ENCODE results near the gene CCT6B.

DNA sequence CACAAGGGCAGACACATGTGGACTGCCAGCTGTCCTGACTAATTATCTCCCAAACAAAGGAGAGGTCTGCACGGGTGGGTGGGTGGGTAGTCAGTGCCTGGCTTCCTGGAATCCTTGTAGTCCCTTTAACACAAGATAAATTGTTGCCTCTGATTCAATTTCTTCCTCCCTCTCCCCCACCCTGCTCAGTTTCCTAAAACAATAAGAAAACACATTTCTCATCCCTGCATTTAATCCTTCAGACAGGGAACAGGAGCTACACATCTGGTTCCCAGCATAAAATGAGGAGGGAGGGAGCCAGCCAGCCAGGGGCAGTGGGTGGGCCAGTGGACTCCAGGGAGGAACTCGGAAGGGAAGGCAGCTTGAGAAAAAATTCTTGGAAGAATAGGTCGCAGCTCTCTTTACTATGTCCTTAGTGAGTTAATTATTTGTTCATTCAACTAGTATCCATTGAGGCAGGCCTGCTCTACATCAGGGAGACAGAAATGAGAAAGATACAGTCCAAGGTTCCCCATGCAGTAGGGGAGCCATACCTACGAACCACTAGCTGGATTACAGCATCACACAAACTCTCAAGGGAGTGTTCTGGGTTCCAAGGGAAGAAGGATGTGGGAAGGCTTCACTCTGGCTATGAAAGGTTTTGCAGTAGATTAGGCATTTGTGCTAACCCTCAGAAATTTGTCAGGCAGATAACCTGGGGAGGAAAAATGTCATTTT, 58.3 kb downstream of the CCT6B start:
- TF ChIP-seq POLR2A (IDR thresholded peaks at IDR 0.05; ENCODE audit: low read length) = no peak
- TF ChIP-seq CHD2 (IDR thresholded peaks at IDR 0.05; ENCODE audit: low read length, partially characterized antibody) = no peak
- TF ChIP-seq, protein P1, sequence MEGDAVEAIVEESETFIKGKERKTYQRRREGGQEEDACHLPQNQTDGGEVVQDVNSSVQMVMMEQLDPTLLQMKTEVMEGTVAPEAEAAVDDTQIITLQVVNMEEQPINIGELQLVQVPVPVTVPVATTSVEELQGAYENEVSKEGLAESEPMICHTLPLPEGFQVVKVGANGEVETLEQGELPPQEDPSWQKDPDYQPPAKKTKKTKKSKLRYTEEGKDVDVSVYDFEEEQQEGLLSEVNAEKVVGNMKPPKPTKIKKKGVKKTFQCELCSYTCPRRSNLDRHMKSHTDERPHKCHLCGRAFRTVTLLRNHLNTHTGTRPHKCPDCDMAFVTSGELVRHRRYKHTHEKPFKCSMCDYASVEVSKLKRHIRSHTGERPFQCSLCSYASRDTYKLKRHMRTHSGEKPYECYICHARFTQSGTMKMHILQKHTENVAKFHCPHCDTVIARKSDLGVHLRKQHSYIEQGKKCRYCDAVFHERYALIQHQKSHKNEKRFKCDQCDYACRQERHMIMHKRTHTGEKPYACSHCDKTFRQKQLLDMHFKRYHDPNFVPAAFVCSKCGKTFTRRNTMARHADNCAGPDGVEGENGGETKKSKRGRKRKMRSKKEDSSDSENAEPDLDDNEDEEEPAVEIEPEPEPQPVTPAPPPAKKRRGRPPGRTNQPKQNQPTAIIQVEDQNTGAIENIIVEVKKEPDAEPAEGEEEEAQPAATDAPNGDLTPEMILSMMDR (IDR thresholded peaks at IDR 0.05) = no peak
- TF ChIP-seq, protein P2, sequence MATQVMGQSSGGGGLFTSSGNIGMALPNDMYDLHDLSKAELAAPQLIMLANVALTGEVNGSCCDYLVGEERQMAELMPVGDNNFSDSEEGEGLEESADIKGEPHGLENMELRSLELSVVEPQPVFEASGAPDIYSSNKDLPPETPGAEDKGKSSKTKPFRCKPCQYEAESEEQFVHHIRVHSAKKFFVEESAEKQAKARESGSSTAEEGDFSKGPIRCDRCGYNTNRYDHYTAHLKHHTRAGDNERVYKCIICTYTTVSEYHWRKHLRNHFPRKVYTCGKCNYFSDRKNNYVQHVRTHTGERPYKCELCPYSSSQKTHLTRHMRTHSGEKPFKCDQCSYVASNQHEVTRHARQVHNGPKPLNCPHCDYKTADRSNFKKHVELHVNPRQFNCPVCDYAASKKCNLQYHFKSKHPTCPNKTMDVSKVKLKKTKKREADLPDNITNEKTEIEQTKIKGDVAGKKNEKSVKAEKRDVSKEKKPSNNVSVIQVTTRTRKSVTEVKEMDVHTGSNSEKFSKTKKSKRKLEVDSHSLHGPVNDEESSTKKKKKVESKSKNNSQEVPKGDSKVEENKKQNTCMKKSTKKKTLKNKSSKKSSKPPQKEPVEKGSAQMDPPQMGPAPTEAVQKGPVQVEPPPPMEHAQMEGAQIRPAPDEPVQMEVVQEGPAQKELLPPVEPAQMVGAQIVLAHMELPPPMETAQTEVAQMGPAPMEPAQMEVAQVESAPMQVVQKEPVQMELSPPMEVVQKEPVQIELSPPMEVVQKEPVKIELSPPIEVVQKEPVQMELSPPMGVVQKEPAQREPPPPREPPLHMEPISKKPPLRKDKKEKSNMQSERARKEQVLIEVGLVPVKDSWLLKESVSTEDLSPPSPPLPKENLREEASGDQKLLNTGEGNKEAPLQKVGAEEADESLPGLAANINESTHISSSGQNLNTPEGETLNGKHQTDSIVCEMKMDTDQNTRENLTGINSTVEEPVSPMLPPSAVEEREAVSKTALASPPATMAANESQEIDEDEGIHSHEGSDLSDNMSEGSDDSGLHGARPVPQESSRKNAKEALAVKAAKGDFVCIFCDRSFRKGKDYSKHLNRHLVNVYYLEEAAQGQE (IDR thresholded peaks at IDR 0.05) = no peak
- TF ChIP-seq, protein P3, sequence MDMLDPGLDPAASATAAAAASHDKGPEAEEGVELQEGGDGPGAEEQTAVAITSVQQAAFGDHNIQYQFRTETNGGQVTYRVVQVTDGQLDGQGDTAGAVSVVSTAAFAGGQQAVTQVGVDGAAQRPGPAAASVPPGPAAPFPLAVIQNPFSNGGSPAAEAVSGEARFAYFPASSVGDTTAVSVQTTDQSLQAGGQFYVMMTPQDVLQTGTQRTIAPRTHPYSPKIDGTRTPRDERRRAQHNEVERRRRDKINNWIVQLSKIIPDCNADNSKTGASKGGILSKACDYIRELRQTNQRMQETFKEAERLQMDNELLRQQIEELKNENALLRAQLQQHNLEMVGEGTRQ (IDR thresholded peaks at IDR 0.05) = no peak
- TF ChIP-seq RCOR1 (IDR thresholded peaks at IDR 0.05; ENCODE audit: low read depth, low read length) = no peak
- TF ChIP-seq, protein P4, sequence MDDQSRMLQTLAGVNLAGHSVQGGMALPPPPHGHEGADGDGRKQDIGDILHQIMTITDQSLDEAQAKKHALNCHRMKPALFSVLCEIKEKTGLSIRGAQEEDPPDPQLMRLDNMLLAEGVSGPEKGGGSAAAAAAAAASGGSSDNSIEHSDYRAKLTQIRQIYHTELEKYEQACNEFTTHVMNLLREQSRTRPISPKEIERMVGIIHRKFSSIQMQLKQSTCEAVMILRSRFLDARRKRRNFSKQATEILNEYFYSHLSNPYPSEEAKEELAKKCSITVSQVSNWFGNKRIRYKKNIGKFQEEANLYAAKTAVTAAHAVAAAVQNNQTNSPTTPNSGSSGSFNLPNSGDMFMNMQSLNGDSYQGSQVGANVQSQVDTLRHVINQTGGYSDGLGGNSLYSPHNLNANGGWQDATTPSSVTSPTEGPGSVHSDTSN (IDR thresholded peaks at IDR 0.05) = no peak
- no peak for TF ChIP-seq KDM1A (IDR thresholded peaks at IDR 0.05; ENCODE audit: low read depth)
- no peak for TF ChIP-seq PHF8 (IDR thresholded peaks at IDR 0.05; ENCODE audit: borderline replicate concordance, low read depth)
- TF ChIP-seq POLR2AphosphoS2 (conservative IDR thresholded peaks at IDR 0.05; ENCODE audit: low read length) = no peak
- TF ChIP-seq EP300 (IDR thresholded peaks at IDR 0.05) = no peak
- no peak for TF ChIP-seq MYC (IDR thresholded peaks at IDR 0.05; ENCODE audit: borderline replicate concordance, low read length)
- TF ChIP-seq ESRRA (IDR thresholded peaks at IDR 0.05; ENCODE audit: borderline replicate concordance, low read length) = no peak

Measured in A549 (cell line).